LNCAP (cell line): ENCODE measurements around the gene ACKR3.

Experiments
- TF ChIP-seq, protein P1 (sequence below): fragments of 450-650 bp; IDR thresholded peaks from 2 replicates; pipeline ENCODE4 v1.5.1; 2017; ENCODE audit warnings: mild to moderate bottlenecking

Gene ACKR3

DNA sequence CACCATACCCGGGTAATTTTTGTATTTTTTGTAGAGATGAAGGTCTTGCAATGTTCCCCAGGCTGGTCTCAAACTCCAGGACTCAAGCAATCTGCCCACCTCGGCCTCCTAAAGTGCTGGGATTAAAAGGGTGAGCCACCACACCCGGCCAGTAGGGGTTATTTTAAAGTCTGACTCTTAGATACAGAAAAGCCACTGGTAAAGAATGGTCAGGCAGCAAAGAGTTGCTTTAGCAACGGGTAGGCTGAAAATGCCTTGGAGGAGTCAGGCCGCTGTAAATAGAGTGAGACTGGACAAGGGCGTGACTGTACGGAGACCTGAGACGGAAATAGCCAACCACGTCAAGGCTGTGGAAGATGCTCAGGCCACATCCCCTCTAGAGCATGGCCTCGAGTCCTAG is 54.2 kb downstream of the ACKR3 start:
- TF ChIP-seq, protein P1, sequence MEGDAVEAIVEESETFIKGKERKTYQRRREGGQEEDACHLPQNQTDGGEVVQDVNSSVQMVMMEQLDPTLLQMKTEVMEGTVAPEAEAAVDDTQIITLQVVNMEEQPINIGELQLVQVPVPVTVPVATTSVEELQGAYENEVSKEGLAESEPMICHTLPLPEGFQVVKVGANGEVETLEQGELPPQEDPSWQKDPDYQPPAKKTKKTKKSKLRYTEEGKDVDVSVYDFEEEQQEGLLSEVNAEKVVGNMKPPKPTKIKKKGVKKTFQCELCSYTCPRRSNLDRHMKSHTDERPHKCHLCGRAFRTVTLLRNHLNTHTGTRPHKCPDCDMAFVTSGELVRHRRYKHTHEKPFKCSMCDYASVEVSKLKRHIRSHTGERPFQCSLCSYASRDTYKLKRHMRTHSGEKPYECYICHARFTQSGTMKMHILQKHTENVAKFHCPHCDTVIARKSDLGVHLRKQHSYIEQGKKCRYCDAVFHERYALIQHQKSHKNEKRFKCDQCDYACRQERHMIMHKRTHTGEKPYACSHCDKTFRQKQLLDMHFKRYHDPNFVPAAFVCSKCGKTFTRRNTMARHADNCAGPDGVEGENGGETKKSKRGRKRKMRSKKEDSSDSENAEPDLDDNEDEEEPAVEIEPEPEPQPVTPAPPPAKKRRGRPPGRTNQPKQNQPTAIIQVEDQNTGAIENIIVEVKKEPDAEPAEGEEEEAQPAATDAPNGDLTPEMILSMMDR: no peak

GRCh38 chr2:236625156-236625690 is 55.6 kb downstream of the ACKR3 start:
- TF ChIP-seq, protein P1: no peak

- TF ChIP-seq, protein P1: no peak
Observed at GRCh38 chr2:236626391-236627150, 56.9 kb downstream of the ACKR3 start.

DNA sequence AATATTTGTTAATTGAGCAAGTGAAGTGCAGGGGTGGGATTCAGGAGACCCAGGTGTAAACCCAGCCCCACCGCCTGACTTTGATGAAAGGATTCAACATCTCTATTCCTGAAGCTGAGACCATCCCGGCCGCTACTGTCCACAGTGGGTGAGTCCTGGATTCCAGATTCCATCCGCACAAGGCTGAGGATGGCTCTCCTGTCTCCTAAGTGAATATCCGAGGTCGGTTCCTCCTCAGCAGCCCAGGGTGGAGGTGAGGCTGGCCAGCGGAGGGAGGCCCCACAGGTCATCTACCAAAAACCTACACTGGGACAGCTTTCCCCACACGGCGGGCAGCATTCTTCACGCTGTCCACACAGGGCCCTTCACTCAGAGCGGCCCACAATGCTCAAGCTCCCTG is 57.6 kb downstream of the ACKR3 start:
- TF ChIP-seq, protein P1: no peak

GRCh38 chr2:236627841-236628240 is 58.2 kb downstream of the ACKR3 start:
- TF ChIP-seq, protein P1: no peak

DNA sequence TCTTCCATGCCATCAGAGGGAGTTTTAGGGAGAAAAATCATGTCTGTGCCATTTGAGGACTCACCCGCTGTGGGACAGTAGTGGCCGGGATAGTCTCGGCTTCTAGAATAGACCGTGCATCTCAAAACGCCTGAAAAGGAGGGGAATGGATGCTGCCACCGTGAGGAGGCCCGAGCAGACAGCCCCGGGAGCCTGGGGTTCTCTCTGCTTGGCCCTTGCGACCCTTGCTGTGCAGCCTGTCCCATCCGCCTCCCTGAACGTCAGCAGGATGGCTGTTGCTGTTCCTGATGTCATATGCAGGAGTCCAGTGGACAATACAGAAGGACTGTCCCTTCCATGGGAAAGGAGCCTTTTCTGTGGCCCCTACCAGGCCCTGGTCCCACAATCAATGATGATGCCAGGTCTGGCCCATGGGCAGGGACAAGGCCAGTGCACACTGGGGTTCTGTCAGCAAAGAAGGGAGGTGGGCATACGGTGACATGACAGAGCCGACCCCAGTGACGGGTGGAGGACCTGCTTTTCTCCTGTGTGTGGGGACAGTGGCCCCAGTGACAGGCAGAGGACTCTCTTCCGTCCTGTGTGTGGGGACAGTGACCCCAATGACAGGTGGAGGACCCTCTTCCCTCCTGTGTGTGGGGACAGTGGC is 58.8 kb downstream of the ACKR3 start:
- TF ChIP-seq, protein P1: no peak

GRCh38 chr2:236628981-236629605 is 59.5 kb downstream of the ACKR3 start:
- TF ChIP-seq, protein P1: no peak
